ENCODE data around the gene ADGRG6. TPM values are rescaled to one million over a fixed set of nuclear protein-coding genes. Genes with fewer than 3 reads are reported as not detected.

The ADGRG6 gene
- total and polyA plus RNA-seq, 12 donors, result 0.72 to 24.6 (median 5.3) TPM

- no peaks in the 10 kb centered on the region for H3K27me3 ChIP-seq
- TF ChIP-seq CTCF (IDR thresholded peaks at IDR 0.05) (no peak), POLR2A (IDR thresholded peaks at IDR 0.05) (no peak)
- no peaks in the 10 kb centered on the region for H3K4me1 ChIP-seq (replicated peaks in 1 of 2)
- no peaks in the 10 kb centered on the region for H3K36me3 ChIP-seq (replicated peaks in 1 of 2)
- no peak for DNase-seq
- H3K9me3 ChIP-seq (replicated peaks in 1 of 3), result no peaks in the 10 kb centered on the region
- no peak overlapping the region for H3K27ac ChIP-seq
- H3K4me3 ChIP-seq, result no peak overlapping the region
- 78 to 90% (median 81%) methylated on average over 5 of the region's 5 CpGs for WGBS, 4 donors
- intact Hi-C loops (cut with DNase I), result no loop called here
Measured at GRCh38 chr6:142361345-142361744, 59.5 kb downstream of the ADGRG6 start.

DNA sequence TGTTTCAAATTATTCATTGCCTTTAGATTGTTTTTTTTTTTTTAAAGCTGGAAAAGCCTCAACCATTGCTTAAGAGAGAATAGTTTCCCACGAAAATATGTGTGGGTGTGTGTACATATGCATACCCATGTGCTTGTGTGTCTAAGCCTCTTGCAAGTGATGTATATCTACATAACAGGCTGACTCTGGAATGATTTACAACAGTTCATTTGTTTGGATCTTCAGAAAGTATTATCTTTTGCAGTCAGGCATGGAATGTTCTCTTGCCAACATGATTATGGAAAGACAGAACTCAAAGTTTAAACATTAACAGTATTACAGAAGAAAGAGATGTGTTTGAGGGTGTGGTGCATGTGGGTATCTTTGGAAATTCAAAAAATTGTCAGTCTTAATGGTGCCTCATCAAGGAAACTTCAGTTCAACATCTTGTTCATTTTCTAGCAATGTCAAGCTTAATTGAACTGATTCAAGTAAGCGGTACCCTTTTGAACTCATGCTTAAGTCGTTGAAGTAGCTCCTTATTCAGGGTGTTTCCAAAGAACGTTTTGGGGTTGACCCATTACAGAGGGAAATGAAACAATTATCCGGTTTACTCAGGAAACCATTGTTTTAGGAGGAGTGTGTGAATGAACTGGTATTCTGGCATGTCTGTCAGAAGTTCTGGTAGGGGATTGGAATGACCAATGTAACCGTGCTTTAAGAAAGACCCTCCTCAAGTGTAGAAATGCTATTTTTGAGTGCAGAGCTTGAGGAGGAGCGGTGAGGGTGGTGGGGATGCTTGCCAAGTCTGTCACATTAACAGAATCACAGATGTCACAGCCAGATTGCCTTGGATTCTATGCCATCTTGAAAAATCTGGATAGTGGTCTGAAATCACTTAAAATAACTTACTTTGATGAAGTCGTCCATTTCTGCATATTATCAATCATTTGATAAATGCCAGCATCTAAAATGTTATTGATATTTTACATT, 60.3 kb downstream of the ADGRG6 start:
- DNase-seq, result no peak

GRCh38 chr6:142367061-142367460, 65.3 kb downstream of the ADGRG6 start:
- TF ChIP-seq POLR2A (IDR thresholded peaks at IDR 0.05) (no peak), CTCF (IDR thresholded peaks at IDR 0.05) (no peak)
- WGBS, 4 donors, result 78 to 91% (median 80%) methylated on average over 3 of the region's 3 CpGs
- no peak for DNase-seq
- Histone ChIP-seq H3K27me3 (no peaks in the 10 kb centered on the region), H3K36me3 (replicated peaks in 1 of 2) (no peaks in the 10 kb centered on the region), H3K4me3 (no peak overlapping the region), H3K9me3 (replicated peaks in 1 of 3) (no peaks in the 10 kb centered on the region), H3K27ac (no peak overlapping the region), H3K4me1 (replicated peaks in 1 of 2) (no peaks in the 10 kb centered on the region)
- intact Hi-C loops (cut with DNase I), result no loop called here

More for the DNA sequence above, 60.3 kb downstream of the ADGRG6 start:
- intact Hi-C loops (cut with DNase I), result no loop called here
- no peak overlapping the region for H3K27ac ChIP-seq
- H3K4me3 ChIP-seq, result no peak overlapping the region
- H3K36me3 ChIP-seq (replicated peaks in 1 of 2), result no peaks in the 10 kb centered on the region
- no peaks in the 10 kb centered on the region for H3K4me1 ChIP-seq (replicated peaks in 1 of 2)
- no peaks in the 10 kb centered on the region for H3K9me3 ChIP-seq (replicated peaks in 1 of 3)
- WGBS, 4 donors, result 54 to 62% (median 55%) methylated on average over 8 of the region's 8 CpGs
- H3K27me3 ChIP-seq, result no peaks in the 10 kb centered on the region
- TF ChIP-seq CTCF (IDR thresholded peaks at IDR 0.05), result no peak
- TF ChIP-seq POLR2A (IDR thresholded peaks at IDR 0.05), result no peak

DNA sequence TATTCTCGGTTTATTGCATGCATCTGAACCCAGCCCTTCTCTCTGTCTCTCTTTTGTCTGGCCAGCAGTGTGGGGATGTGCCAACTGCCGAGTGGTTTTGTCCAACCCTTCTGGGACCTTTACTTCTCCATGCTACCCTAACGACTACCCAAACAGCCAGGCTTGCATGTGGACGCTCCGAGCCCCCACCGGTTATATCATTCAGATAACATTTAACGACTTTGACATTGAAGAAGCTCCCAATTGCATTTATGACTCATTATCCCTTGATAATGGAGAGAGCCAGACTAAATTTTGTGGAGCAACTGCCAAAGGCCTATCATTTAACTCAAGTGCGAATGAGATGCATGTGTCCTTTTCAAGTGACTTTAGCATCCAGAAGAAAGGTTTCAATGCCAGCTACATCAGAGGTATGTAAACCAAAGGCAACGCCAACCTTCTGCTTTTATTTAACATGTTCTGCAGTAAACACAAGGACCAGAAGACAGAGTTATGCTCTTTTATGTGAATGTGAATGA, 65.8 kb downstream of the ADGRG6 start:
- TF ChIP-seq POLR2A (IDR thresholded peaks at IDR 0.05) (no peak), CTCF (IDR thresholded peaks at IDR 0.05) (no peak)
- intact Hi-C loops (cut with DNase I), result no loop called here
- DNase-seq, result no peak
- H3K27me3 ChIP-seq, result no peaks in the 10 kb centered on the region
- H3K27ac ChIP-seq, result no peak overlapping the region
- H3K9me3 ChIP-seq (replicated peaks in 1 of 3), result no peaks in the 10 kb centered on the region
- 45 to 69% (median 60%) methylated on average over 9 of the region's 9 CpGs for WGBS, 4 donors
- H3K4me3 ChIP-seq, result no peak overlapping the region
- H3K36me3 ChIP-seq (replicated peaks in 1 of 2), result no peaks in the 10 kb centered on the region
- no peaks in the 10 kb centered on the region for H3K4me1 ChIP-seq (replicated peaks in 1 of 2)
